GM12872 (cell line): Measurements from ENCODE around the gene KIAA1586.

ENCODE experiments used
- CTCF ChIP-seq: IDR thresholded peaks from 3 replicates; pipeline ENCODE4 v1.5.1; 2011; ENCODE audit warnings: low read depth, mild to moderate bottlenecking, low read length, moderate library complexity; ENCODE audit not compliant: insufficient read depth

Gene KIAA1586

GRCh38 chr6:57064809-57065208, 18.3 kb downstream of the KIAA1586 start:
- no peak for TF ChIP-seq CTCF

GRCh38 chr6:57068061-57068460, 21.6 kb downstream of the KIAA1586 start:
- TF ChIP-seq CTCF, result no peak

- no peak for TF ChIP-seq CTCF
Measured at GRCh38 chr6:57069228-57069627, 22.7 kb downstream of the KIAA1586 start.

DNA sequence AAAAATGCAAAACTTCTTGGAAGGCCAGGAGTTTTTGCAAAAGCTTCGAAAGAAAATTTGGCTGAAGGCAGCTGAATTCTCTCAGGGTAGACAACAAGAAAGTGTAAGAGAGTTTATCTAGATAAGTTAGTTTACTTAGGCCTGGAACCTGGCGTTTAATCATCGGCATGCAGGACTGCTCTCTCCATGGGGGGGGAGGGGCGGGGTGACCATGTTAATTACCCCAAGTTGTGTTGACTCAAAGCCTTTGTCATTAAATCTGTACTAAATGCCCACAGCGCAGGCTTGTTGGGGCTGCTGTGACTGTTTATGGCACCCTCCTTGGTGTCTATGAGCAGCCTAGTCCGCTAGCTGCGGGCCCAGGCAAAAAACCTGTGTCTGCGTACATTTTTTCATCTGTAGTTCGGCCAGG, 23.4 kb downstream of the KIAA1586 start:
- TF ChIP-seq CTCF, result no peak

DNA sequence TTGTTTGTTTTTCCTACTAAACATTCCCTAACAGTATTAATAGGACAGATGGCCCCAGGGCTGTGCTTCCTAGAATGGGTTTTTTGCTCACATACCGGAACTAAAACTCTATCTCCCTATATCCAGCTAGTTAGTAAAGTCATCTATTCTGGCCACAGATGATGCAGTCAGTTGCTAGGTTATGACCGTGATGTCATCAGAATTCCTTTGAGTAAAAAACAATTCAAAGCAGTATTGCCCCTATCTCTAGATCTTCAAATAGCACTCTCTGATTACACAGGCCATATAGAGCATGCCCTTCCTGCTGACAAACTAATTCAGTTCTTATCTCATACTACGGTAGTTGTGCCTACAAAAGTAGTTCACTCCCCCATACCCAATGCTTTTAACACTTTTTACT, 25.6 kb downstream of the KIAA1586 start:
- no peak for TF ChIP-seq CTCF

DNA sequence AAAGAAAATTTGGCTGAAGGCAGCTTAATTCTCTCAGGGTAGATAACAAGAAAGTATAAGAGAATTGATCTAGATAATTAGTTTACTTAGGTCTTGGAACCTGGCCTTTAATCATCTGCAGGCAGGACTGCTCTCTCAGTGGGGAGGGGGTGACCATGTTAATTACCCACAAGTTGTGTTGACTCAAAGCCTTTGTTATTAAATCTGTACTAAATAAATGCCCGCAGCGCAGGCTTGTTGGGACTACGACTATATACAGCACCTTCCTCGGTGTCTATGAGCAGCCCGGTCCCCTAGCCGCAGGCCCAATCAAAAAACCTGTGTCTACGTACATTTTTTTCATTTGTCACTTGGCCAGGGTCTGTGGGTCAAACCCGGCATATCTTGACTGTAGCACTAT, 27.9 kb downstream of the KIAA1586 start:
- no peak for TF ChIP-seq CTCF

GRCh38 chr6:57075092-57075491, 28.6 kb downstream of the KIAA1586 start:
- no peak for TF ChIP-seq CTCF
